HepG2 (cell line): ENCODE data around the gene KIF24. TPM values are rescaled to one million over a fixed set of nuclear protein-coding genes. Genes with fewer than 3 reads are reported as not detected.

Source experiments
- AKAP8 ChIP-seq: sonication (generic); formaldehyde crosslinking; IDR thresholded peaks from 2 replicates; pipeline ENCODE4 v1.5.1; 2020; ENCODE audit warnings: mild to moderate bottlenecking, missing genetic modification reagents
- EHMT2 ChIP-seq: fragments of 200-600 bp; sonication (generic); IDR thresholded peaks from 2 replicates; pipeline ENCODE4 v1.7.0; 2017; ENCODE audit warnings: antibody characterized with exemption, low read depth, low read length, borderline replicate concordance
- KLF11 ChIP-seq: IDR thresholded peaks from 2 replicates; pipeline ENCODE4 v1.6.1; 2016; ENCODE audit warnings: missing compliant biosample characterization
- KLF12 ChIP-seq: sonication (generic); formaldehyde crosslinking; IDR thresholded peaks from 2 replicates; pipeline ENCODE4 v1.4.0; 2020; ENCODE audit warnings: missing genetic modification reagents, borderline replicate concordance
- LCORL ChIP-seq, 2 experiments: fragments of 450-650 bp in 1 of 2; sonication (generic) in 1 of 2; formaldehyde crosslinking in 1 of 2; IDR thresholded peaks; 2 replicates each; pipeline versions ENCODE4 v1.5.0 to v1.6.1; 2017 to 2020; ENCODE audit warnings: antibody characterized with exemption in 1 of 2, missing genetic modification reagents in 1 of 2
- NCOA2 ChIP-seq: sonication (generic); formaldehyde crosslinking; IDR thresholded peaks from 2 replicates; pipeline ENCODE4 v1.8.0; 2022; ENCODE audit warnings: inconsistent platforms
- NFE2 ChIP-seq: sonication (generic); formaldehyde crosslinking; IDR thresholded peaks from 2 replicates; pipeline ENCODE4 v1.4.0; 2020; ENCODE audit warnings: missing genetic modification reagents
- PHF8 ChIP-seq: sonication (generic); formaldehyde crosslinking; IDR thresholded peaks from 2 replicates; pipeline ENCODE4 v1.5.0; 2020; ENCODE audit warnings: missing genetic modification reagents
- RORA ChIP-seq: sonication (generic); formaldehyde crosslinking; IDR thresholded peaks from 2 replicates; pipeline ENCODE4 v1.5.0; 2020; ENCODE audit warnings: mild to moderate bottlenecking, missing genetic modification reagents, moderate library complexity
- SSRP1 ChIP-seq: IDR thresholded peaks from 2 replicates; pipeline ENCODE4 v1.6.1; 2016; ENCODE audit warnings: control low read depth
- TCF7 ChIP-seq: sonication (generic); IDR thresholded peaks from 2 replicates; pipeline ENCODE4 v1.6.1; 2016; ENCODE audit warnings: antibody characterized with exemption, low read depth
- ZNF3 ChIP-seq: IDR thresholded peaks from 2 replicates; pipeline ENCODE4 v1.7.0; 2017; ENCODE audit warnings: inconsistent platforms
- ZNF749 ChIP-seq: sonication (generic); formaldehyde crosslinking; IDR thresholded peaks from 2 replicates; pipeline ENCODE4 v1.8.0; 2022; ENCODE audit warnings: mild to moderate bottlenecking, missing genetic modification reagents, moderate library complexity, borderline replicate concordance
- polyA plus RNA-seq, 8 experiments: library from polyadenylated mRNA; depleted of rRNA in 3 of 8; stranded (reverse) in 7 of 8; unstranded in 1 of 8; fragments of >200 nt; fragmentation: Illumina TruSeq in 4 of 8; extraction: Trizol in 4 of 8; gene quantifications; 2 replicates each; pipeline versions ENCODE4 v1.2.1 to v1.2.3, GENCODE V29; 2011 to 2016; ENCODE audit warnings: low read depth in 4 of 8, missing spikeins in 1 of 8, mixed read lengths in 1 of 8; ENCODE audit not compliant: insufficient read depth in 1 of 8
- total RNA-seq, 5 experiments: library from RNA; depleted of rRNA; stranded (reverse); fragments of >200 nt; fragmentation: Illumina TruSeq; extraction: Trizol; gene quantifications; 2 replicates each; pipeline ENCODE4 v1.2.3, GENCODE V29; 2016; ENCODE audit warnings: low read depth in 1 of 5
- TF ChIP-seq, protein P1 (sequence below): sonication (generic); formaldehyde crosslinking; IDR thresholded peaks from 2 replicates; pipeline ENCODE4 v1.5.0; 2020; ENCODE audit warnings: mild to moderate bottlenecking, low read depth, missing genetic modification reagents, borderline replicate concordance
- TF ChIP-seq, protein P2 (sequence below): sonication (generic); formaldehyde crosslinking; IDR thresholded peaks from 2 replicates; pipeline ENCODE4 v1.8.0; 2022; ENCODE audit warnings: mild to moderate bottlenecking, missing genetic modification reagents, moderate library complexity
- TF ChIP-seq, protein P3 (sequence below): IDR thresholded peaks from 2 replicates; pipeline ENCODE4 v1.6.1; 2018; ENCODE audit warnings: missing genetic modification reagents, mild to moderate bottlenecking, missing compliant biosample characterization
- TF ChIP-seq, protein P4 (sequence below): sonication (generic); formaldehyde crosslinking; IDR thresholded peaks from 2 replicates; pipeline ENCODE4 v1.5.0; 2020; ENCODE audit warnings: mild to moderate bottlenecking, missing genetic modification reagents
- TF ChIP-seq, protein P5 (sequence below): sonication (generic); formaldehyde crosslinking; IDR thresholded peaks from 2 replicates; pipeline ENCODE4 v1.4.0; 2020; ENCODE audit warnings: low read depth, mild to moderate bottlenecking, missing genetic modification reagents
- TF ChIP-seq, protein P6 (sequence below): sonication (generic); formaldehyde crosslinking; IDR thresholded peaks from 2 replicates; pipeline ENCODE4 v1.4.0; 2020; ENCODE audit warnings: missing genetic modification reagents, borderline replicate concordance

KIF24 gene
- total and polyA plus RNA-seq, 2 of the 13 experiments (the other 11 are each of a cell fraction or from before 2014, with no cell fraction given): 1.1 to 3.0 TPM

DNA sequence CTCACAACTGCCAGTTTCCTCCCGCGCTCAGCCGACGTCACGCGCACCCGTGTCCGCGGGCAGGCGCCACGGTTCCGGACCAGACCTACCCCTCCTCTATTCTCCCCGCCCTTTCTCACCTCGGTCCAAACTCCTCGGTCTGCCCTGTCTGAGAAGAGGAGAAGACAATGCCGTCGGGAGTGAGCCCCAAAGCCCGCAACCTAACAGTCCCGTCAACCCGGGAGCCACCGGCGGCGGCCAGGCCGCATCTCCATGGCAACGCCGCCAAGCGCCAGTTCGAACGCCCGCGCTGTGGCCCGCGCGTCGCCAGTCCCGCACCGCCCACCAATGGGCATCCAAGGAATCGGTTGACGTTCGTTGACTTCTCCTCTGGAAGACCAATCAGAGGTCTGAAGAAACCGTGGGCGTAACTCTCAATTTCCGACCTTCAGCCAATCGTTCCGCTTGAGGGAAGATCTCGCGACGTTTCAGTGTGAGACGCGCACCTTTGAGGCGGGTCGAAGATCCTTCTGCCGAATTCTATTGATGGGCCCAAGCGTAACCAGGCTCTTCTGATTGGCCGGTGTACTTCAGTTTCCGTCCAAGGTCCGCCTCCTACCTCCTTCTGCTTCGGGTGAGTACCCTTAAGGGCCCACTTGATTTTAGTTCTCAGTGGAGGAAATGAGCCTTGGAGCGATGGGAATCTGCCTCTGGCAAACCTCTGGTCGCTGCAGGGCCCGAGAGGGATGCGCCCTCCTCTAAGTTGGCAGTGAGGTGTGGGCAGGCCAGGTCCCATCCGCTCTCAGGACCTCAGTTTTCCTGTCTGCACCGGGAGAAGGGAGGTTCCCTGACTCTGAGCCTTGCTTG lies at the start of gene KIF24, which contains the start of gene NUDT2 (continued):
- TF ChIP-seq, protein P1, sequence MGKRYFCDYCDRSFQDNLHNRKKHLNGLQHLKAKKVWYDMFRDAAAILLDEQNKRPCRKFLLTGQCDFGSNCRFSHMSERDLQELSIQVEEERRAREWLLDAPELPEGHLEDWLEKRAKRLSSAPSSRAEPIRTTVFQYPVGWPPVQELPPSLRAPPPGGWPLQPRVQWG: no peak
- TF ChIP-seq SSRP1 (no peak), ZNF749 (peak; percentile 49; the same call in 1 of the 2 replicates), PHF8 (peak; percentile 88), LCORL (IDR thresholded peaks at IDR 0.05) (no peak), LCORL (CRISPR knock-in tag; IDR thresholded peaks at IDR 0.05) (no peak), NFE2 (CRISPR knock-in tag) (no peak), TCF7 (no peak), AKAP8 (no peak), KLF11 (CRISPR knock-in tag) (peak; percentile 74; the same call in 1 of the 2 replicates), EHMT2 (peak; percentile 22; the same call in 1 of the 2 replicates), RORA (no peak), ZNF3 (no peak), KLF12 (CRISPR knock-in tag) (0 out of 2 replicates have a peak, but pooled peaks have one; percentile 15), NCOA2 (no peak)
- TF ChIP-seq, protein P2, sequence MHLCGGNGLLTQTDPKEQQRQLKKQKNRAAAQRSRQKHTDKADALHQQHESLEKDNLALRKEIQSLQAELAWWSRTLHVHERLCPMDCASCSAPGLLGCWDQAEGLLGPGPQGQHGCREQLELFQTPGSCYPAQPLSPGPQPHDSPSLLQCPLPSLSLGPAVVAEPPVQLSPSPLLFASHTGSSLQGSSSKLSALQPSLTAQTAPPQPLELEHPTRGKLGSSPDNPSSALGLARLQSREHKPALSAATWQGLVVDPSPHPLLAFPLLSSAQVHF (CRISPR knock-in tag): no peak
- TF ChIP-seq, protein P3, sequence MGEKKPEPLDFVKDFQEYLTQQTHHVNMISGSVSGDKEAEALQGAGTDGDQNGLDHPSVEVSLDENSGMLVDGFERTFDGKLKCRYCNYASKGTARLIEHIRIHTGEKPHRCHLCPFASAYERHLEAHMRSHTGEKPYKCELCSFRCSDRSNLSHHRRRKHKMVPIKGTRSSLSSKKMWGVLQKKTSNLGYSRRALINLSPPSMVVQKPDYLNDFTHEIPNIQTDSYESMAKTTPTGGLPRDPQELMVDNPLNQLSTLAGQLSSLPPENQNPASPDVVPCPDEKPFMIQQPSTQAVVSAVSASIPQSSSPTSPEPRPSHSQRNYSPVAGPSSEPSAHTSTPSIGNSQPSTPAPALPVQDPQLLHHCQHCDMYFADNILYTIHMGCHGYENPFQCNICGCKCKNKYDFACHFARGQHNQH (CRISPR knock-in tag): no peak; the same call in 1 of the 2 replicates
- TF ChIP-seq, protein P4, sequence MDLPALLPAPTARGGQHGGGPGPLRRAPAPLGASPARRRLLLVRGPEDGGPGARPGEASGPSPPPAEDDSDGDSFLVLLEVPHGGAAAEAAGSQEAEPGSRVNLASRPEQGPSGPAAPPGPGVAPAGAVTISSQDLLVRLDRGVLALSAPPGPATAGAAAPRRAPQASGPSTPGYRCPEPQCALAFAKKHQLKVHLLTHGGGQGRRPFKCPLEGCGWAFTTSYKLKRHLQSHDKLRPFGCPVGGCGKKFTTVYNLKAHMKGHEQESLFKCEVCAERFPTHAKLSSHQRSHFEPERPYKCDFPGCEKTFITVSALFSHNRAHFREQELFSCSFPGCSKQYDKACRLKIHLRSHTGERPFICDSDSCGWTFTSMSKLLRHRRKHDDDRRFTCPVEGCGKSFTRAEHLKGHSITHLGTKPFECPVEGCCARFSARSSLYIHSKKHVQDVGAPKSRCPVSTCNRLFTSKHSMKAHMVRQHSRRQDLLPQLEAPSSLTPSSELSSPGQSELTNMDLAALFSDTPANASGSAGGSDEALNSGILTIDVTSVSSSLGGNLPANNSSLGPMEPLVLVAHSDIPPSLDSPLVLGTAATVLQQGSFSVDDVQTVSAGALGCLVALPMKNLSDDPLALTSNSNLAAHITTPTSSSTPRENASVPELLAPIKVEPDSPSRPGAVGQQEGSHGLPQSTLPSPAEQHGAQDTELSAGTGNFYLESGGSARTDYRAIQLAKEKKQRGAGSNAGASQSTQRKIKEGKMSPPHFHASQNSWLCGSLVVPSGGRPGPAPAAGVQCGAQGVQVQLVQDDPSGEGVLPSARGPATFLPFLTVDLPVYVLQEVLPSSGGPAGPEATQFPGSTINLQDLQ: no peak
- TF ChIP-seq, protein P5, sequence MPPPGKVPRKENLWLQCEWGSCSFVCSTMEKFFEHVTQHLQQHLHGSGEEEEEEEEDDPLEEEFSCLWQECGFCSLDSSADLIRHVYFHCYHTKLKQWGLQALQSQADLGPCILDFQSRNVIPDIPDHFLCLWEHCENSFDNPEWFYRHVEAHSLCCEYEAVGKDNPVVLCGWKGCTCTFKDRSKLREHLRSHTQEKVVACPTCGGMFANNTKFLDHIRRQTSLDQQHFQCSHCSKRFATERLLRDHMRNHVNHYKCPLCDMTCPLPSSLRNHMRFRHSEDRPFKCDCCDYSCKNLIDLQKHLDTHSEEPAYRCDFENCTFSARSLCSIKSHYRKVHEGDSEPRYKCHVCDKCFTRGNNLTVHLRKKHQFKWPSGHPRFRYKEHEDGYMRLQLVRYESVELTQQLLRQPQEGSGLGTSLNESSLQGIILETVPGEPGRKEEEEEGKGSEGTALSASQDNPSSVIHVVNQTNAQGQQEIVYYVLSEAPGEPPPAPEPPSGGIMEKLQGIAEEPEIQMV (CRISPR knock-in tag): peak; percentile 37
- TF ChIP-seq, protein P6, sequence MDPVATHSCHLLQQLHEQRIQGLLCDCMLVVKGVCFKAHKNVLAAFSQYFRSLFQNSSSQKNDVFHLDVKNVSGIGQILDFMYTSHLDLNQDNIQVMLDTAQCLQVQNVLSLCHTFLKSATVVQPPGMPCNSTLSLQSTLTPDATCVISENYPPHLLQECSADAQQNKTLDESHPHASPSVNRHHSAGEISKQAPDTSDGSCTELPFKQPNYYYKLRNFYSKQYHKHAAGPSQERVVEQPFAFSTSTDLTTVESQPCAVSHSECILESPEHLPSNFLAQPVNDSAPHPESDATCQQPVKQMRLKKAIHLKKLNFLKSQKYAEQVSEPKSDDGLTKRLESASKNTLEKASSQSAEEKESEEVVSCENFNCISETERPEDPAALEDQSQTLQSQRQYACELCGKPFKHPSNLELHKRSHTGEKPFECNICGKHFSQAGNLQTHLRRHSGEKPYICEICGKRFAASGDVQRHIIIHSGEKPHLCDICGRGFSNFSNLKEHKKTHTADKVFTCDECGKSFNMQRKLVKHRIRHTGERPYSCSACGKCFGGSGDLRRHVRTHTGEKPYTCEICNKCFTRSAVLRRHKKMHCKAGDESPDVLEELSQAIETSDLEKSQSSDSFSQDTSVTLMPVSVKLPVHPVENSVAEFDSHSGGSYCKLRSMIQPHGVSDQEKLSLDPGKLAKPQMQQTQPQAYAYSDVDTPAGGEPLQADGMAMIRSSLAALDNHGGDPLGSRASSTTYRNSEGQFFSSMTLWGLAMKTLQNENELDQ (CRISPR knock-in tag): no peak
